Sigmoid colon (tissue), 7 donors: ENCODE data around the gene F12. TPM values are rescaled to one million over a fixed set of nuclear protein-coding genes. Genes with fewer than 3 reads are reported as not detected.
"Not testable (repeated sequence)": the region's sequence is repeated elsewhere in the genome, so short reads cannot be mapped to it uniquely, and the experiment has no call there.

Experiments
- DNase-seq: peaks from one replicate; pipeline ENCODE4 v3.0.0-alpha.2; 2019
- H3K27ac ChIP-seq, 4 donors: fragments of 200-600 bp; sonication (generic); one replicate each; pipeline ENCODE4 v1.5.1; 2016 to 2019; ENCODE audit warnings: mild to moderate bottlenecking in 1 of 4
- H3K27me3 ChIP-seq, 3 donors: fragments of 200-600 bp; sonication (generic); one replicate each; pipeline ENCODE4 v1.5.1; 2019; ENCODE audit warnings: mild to moderate bottlenecking in 1 of 3
- H3K36me3 ChIP-seq, 4 donors: fragments of 200-600 bp; sonication (generic); one replicate each; pipeline ENCODE4 v1.5.1; 2016 to 2019
- H3K4me1 ChIP-seq, 4 donors: fragments of 200-600 bp; sonication (generic); one replicate each; pipeline ENCODE4 v1.5.1; 2017 to 2019
- H3K4me3 ChIP-seq, 4 donors: fragments of 200-600 bp; sonication (generic); one replicate each; pipeline ENCODE4 v1.5.1; 2017 to 2019; ENCODE audit warnings: mild to moderate bottlenecking in 2 of 4, moderate library complexity in 1 of 4
- H3K9me3 ChIP-seq, 4 donors: fragments of 200-600 bp in 3 of 4; sonication (generic) in 3 of 4; one replicate each; pipeline versions ENCODE4 v1.5.1 to v1.6.1; 2013 to 2019
- EP300 ChIP-seq, 4 donors: sonication (generic); formaldehyde crosslinking; IDR thresholded peaks; one replicate each; pipeline ENCODE4 v1.6.1; 2017; ENCODE audit warnings: antibody characterized with exemption in 4 of 4
- POLR2A ChIP-seq, 2 donors: fragments of 450-650 bp; IDR thresholded peaks; one replicate each; pipeline ENCODE4 v1.6.1; 2016; ENCODE audit warnings: antibody characterized with exemption in 2 of 2, mild to moderate bottlenecking in 2 of 2, moderate library complexity in 2 of 2
- POLR2AphosphoS5 ChIP-seq, 4 donors: sonication (generic); formaldehyde crosslinking; IDR thresholded peaks; one replicate each; pipeline ENCODE4 v1.6.1; 2017; ENCODE audit warnings: antibody characterized with exemption in 4 of 4
- WGBS, 2 donors: extraction: QIAGEN DNeasy Blood & Tissue Kit; methylation state at CpG; one replicate each; pipeline ENCODE4 v1.1.7; 2013; 5-methylcytosine and 5-hydroxymethylcytosine counted together
- intact Hi-C: fragments of 100-400 bp; cut with DNase I; formaldehyde crosslinking; loops from one replicate; pipeline ENCODE4 v1.15.1; 2023
- polyA plus RNA-seq, 3 donors: library from polyadenylated mRNA; stranded (reverse); fragments of 200-250 nt; gene quantifications; one replicate each; pipeline ENCODE4 v1.2.3, GENCODE V29; 2013
- total RNA-seq, 4 donors: library from RNA; depleted of rRNA; stranded (reverse); fragments of >200 nt; gene quantifications; one replicate each; pipeline ENCODE4 v1.1.0, GENCODE V29; 2016
- TF ChIP-seq, protein P1 (sequence below), 4 experiments: fragments of 450-650 bp in 3 of 4; fragments of 200-600 bp in 1 of 4; IDR thresholded peaks; one replicate each; pipeline ENCODE4 v1.5.1; 2016 to 2019; ENCODE audit warnings: antibody characterized with exemption in 4 of 4, mild to moderate bottlenecking in 3 of 4, moderate library complexity in 2 of 4
- donor health status: healthy with polysubstance abuse.
- donor health status: Bipolar disorder and iron deficiency.
- donor health status: healthy.

The F12 gene
- total and polyA plus RNA-seq, 7 donors: 0.36 to 14.0 (median 2.2) TPM; not detected in 1

DNA sequence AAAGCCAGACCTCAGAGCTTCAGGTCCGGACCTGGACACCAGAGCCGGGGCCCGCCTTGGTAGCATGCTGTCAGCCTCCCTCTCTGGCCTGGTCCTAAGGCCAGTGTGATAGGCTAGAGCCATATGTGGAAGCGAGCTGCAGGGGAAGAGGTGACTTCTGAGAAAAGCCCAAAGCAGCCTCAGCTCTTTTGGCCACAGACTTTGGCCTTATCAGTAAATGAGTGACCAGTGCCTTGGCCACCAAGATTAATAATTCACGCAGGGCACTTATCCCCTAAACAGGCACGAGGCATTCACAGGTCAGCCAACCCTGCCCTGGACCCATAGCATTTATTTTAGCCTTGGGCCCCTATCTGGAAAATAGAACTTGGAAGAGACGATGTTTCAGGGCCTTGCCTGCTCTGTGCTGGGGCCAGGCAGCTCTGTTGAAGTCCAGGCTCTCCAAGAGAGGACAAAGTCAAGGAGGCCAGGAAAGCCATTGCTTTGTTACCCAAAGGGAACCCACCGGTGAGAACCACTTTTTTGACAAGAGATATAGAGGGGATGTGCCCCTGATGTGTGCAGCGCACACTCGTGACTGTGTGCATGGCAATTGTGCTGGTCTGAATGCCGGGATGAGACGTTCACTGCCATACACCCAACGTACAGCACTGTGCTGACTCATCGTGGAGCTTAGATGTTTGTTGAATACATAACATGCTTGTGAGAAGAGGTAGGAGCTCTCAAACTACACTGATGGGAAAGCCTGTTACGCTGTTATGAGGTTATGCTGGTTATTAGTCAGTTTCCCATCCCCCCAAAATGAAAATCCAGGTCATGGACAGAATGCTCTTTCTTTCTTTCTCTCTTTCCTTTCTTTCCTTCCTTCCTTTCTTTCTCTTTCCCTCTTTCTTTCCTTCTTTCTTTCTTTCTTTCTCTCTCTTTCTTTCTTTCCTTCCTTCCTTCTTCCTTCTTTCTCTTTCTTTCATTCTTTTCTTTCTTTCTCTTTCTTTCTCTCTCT lies 30.2 kb downstream of the F12 start:
- TF ChIP-seq, protein P1, sequence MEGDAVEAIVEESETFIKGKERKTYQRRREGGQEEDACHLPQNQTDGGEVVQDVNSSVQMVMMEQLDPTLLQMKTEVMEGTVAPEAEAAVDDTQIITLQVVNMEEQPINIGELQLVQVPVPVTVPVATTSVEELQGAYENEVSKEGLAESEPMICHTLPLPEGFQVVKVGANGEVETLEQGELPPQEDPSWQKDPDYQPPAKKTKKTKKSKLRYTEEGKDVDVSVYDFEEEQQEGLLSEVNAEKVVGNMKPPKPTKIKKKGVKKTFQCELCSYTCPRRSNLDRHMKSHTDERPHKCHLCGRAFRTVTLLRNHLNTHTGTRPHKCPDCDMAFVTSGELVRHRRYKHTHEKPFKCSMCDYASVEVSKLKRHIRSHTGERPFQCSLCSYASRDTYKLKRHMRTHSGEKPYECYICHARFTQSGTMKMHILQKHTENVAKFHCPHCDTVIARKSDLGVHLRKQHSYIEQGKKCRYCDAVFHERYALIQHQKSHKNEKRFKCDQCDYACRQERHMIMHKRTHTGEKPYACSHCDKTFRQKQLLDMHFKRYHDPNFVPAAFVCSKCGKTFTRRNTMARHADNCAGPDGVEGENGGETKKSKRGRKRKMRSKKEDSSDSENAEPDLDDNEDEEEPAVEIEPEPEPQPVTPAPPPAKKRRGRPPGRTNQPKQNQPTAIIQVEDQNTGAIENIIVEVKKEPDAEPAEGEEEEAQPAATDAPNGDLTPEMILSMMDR (IDR thresholded peaks at IDR 0.05): no peak
- no peak for TF ChIP-seq POLR2A (IDR thresholded peaks at IDR 0.05)
- no peak for TF ChIP-seq EP300 (IDR thresholded peaks at IDR 0.05)
- no peak for TF ChIP-seq POLR2AphosphoS5 (IDR thresholded peaks at IDR 0.05)
- H3K4me1 ChIP-seq: peaks cover 0 to 7% (median 0%) of the 10 kb centered on the region in 4 donors
- no peak for DNase-seq
- intact Hi-C loops: no loop called here
- H3K4me3 ChIP-seq: no peak overlapping the region
- 74 to 76% methylated on average over 15 of the region's 15 CpGs for WGBS, 2 donors
- no peak overlapping the region for H3K27ac ChIP-seq
- no peaks in the 10 kb centered on the region for H3K36me3 ChIP-seq
- no peaks in the 10 kb centered on the region for H3K9me3 ChIP-seq
- H3K27me3 ChIP-seq: no peaks in the 10 kb centered on the region

DNA sequence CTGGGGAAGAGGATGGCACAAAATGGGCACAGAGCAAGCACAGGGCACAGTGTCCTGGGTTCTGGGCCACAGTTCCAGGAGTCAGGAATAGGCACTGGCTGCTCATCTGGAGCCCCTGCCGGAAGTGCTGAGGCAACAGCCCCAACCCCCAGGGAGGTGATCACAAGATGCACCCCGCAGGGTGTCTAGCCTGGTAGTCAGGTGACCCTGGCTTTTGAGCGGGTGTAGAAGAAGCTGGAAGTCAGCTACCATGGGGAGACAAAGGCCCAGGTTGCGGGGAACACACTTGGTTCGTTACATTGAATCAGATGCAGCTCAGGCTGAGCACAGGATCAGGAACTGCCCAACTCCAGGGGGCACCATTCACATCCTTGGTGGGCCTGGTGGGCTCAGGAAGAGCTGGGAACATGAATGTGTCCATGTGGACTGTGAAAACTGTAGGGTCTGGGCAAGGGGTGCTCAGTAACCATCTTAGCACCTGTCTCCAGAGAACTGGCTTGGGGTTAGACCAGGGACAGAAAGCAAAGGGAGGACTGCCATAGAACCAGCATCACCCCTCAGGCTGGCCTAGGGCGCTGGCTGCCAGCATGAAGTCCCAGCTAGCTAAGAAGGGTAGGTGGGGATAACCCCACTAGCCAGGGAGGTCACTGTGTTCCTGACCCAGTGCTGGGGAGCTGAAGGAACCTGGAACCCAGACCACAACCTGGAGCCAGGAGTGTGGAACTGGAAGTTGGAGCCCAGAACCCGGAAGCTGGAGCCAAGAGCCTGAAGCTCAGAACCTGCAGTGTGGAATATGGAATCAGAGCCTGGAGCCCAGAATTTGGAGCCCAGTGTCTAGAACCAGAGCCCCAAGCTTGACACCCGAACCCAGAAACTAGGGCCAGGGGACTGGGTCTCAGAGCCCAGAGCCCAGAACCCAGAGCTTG lies 31.2 kb downstream of the F12 start:
- Histone ChIP-seq H3K27me3 (no peaks in the 10 kb centered on the region), H3K36me3 (no peaks in the 10 kb centered on the region), H3K4me3 (no peak overlapping the region), H3K27ac (no peak overlapping the region), H3K4me1 (peaks cover 0 to 7% (median 0%) of the 10 kb centered on the region in 4 donors), H3K9me3 (no peaks in the 10 kb centered on the region)
- TF ChIP-seq POLR2A (IDR thresholded peaks at IDR 0.05) (no peak), EP300 (IDR thresholded peaks at IDR 0.05) (no peak), POLR2AphosphoS5 (IDR thresholded peaks at IDR 0.05) (no peak)
- TF ChIP-seq, protein P1 (IDR thresholded peaks at IDR 0.05): no peak
- WGBS, 2 donors: 87 to 93% methylated on average over 8 of the region's 8 CpGs
- DNase-seq: no peak
- intact Hi-C loops: no loop called here

DNA sequence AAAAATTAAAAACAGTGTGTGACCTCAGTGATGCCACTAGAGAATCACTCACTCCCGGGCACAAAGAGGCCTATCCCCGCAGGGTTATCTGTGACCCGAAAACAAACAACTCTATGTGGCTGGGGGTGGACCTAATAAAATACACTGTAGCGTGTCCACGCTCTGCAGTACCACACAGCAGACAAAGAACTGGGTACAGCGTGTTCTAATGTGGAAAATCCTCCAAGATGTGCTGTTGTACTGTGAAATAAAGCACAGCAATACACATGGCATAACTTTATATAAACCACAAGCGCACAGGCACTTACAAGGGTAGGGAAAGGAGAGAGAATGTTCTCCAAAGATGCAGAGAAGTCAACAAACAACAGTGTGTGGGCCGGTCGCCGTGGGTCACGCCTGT lies 33.3 kb downstream of the F12 start:
- Histone ChIP-seq H3K4me3 (no peak overlapping the region), H3K4me1 (peaks cover 0 to 6% (median 2%) of the 10 kb centered on the region in 4 donors), H3K9me3 (no peaks in the 10 kb centered on the region), H3K27ac (no peak overlapping the region), H3K36me3 (no peaks in the 10 kb centered on the region), H3K27me3 (no peaks in the 10 kb centered on the region)
- intact Hi-C loops: no loop called here
- no peak for TF ChIP-seq POLR2A (IDR thresholded peaks at IDR 0.05)
- TF ChIP-seq POLR2AphosphoS5 (IDR thresholded peaks at IDR 0.05): no peak
- TF ChIP-seq, protein P1 (IDR thresholded peaks at IDR 0.05): no peak
- TF ChIP-seq EP300 (IDR thresholded peaks at IDR 0.05): no peak
- no peak for DNase-seq
- 70 to 84% methylated on average over 11 of the region's 11 CpGs for WGBS, 2 donors

DNA sequence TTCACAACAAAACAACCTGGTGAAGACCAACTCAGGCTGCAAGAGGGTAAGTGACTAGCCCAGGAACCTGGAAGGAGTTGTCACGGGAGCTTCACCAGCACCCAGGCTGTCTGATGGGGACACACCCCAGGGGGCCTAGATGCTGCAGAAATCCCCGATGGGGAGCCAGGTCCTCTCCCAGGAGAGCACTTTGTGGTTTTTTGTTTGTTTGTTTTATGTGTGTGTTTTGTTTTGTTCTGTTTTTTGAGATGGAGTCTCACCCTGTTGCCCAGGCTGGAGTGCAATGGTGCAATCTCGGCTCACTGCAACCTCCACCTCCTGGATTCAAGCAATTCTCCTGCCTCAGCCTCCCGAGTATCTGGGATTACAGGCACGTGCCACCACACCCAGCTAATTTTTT lies 33.8 kb downstream of the F12 start:
- H3K36me3 ChIP-seq, H3K9me3 ChIP-seq, H3K4me3 ChIP-seq, intact Hi-C loops, H3K27me3 ChIP-seq, DNase-seq, H3K4me1 ChIP-seq, H3K27ac ChIP-seq: not testable (repeated sequence)
- 63 to 86% methylated on average over 5 of the region's 5 CpGs for WGBS, 2 donors

- H3K27me3 ChIP-seq: no peaks in the 10 kb centered on the region
- H3K36me3 ChIP-seq: no peaks in the 10 kb centered on the region
- no peak overlapping the region for H3K27ac ChIP-seq
- H3K4me1 ChIP-seq: peaks cover 0 to 14% (median 8%) of the 10 kb centered on the region in 4 donors
- H3K9me3 ChIP-seq: no peaks in the 10 kb centered on the region
- no peak overlapping the region for H3K4me3 ChIP-seq
- 79 to 80% methylated on average over 5 of the region's 5 CpGs for WGBS, 2 donors
- intact Hi-C loops: no loop called here
- no peak for TF ChIP-seq POLR2AphosphoS5 (IDR thresholded peaks at IDR 0.05)
- TF ChIP-seq POLR2A (IDR thresholded peaks at IDR 0.05): no peak
- no peak for TF ChIP-seq EP300 (IDR thresholded peaks at IDR 0.05)
- TF ChIP-seq, protein P1 (IDR thresholded peaks at IDR 0.05): no peak
- no peak for DNase-seq
Observed at GRCh38 chr5:177374211-177374610, 35.2 kb downstream of the F12 start.
